ENCODE data around the gene PLBD1.

DNA sequence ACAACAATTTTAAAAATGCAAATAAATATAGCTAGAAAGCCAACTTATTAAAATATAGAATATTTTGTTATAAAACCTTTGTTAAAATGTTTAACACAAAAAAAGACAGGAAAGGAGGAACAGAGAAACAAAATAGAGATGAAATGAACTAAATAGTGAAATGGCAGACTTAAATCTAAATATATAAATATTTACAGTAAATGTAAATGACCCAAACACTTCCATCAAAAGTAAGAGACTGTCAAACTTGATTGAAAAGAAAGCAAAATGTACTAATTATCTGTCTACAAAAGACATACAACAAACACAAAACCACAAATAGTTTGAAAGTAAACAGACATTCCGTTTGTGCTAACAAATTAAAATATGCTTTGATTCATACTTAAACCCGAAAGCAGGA lies 41.7 kb downstream of the PLBD1 start:
- no peak for TF ChIP-seq POLR2AphosphoS5 (IDR thresholded peaks at IDR 0.05; ENCODE audit: borderline replicate concordance, low read depth, low read length)
- no peak for TF ChIP-seq EZH2 (IDR thresholded peaks at IDR 0.05)
- TF ChIP-seq FOXP2 (optimal IDR thresholded peaks at IDR 0.05; ENCODE audit: control extremely low read depth, extremely low read length, insufficient read depth), result no peak

All from SK-N-MC (cell line).